Measurements from ENCODE around the gene TPPP3. TPM values are rescaled to one million over a fixed set of nuclear protein-coding genes. Genes with fewer than 3 reads are reported as not detected.

TPPP3 gene
- total RNA-seq, 4 donors from 2014 or later, result 3.0 to 26.2 (median 8.2) TPM

GRCh38 chr16:67399749-67400704, 6.7 kb upstream of the TPPP3 start:
- Histone ChIP-seq H3K4me1 (peaks cover 48 to 81% (median 57%) of the 10 kb centered on the region in 3 donors), H3K9me3 (no peaks in the 10 kb centered on the region), H3K36me3 (no peaks in the 10 kb centered on the region), H3K27ac (no peak overlapping the region), H3K27me3 (no peaks in the 10 kb centered on the region), H3K4me3 (no peak overlapping the region)
- intact Hi-C loops (cut with DNase I), result no loop called here
- DNase-seq, result no peak
- WGBS, 2 donors, result 65 to 77% methylated on average over 4 to 12 of the region's 19 CpGs
- TF ChIP-seq CTCF (IDR thresholded peaks at IDR 0.05) (no peak), POLR2A (IDR thresholded peaks at IDR 0.05) (no peak)

DNA sequence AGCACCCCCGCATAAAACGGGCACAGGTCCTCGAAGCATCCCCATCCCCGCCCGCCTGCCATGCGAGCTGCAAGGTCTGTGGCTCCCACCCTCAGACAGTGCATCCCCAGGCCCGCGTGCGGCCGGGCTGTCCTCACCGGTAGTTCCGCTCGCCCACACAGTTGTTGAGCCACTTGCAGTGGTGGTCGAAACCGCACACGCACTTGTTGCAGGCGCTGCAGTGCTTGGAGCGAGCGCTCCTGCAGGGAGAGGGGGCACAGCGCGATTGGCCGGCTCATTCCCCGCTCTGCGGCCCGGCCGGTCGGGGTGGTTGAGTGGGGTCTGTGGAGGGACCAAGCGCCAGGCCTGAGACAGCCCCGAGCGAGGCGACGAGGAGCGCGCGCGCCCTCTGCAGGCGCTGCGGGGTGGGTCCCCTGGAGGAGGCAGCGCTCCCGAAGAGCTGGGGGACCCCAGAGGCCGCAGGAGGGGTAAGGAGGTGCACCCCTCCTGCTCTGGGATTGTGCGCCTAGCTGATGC, 6.0 kb upstream of the TPPP3 start:
- no peaks in the 10 kb centered on the region for H3K9me3 ChIP-seq
- peak overlapping the region in 1 of 4 donors; percentile 32 for H3K4me3 ChIP-seq
- H3K4me1 ChIP-seq, result peaks cover 51 to 81% (median 55%) of the 10 kb centered on the region in 3 donors
- no peak for DNase-seq
- intact Hi-C loops (cut with DNase I), result no loop called here
- H3K27me3 ChIP-seq, result peaks cover 0 to 5% (median 0%) of the 10 kb centered on the region in 4 donors
- 33 to 73% methylated on average over 12 to 15 of the region's 42 CpGs for WGBS, 2 donors
- no peak for TF ChIP-seq POLR2A (IDR thresholded peaks at IDR 0.05)
- peak; percentile 22 to 63 (median 50) for TF ChIP-seq CTCF (IDR thresholded peaks at IDR 0.05)
- H3K27ac ChIP-seq, result no peak overlapping the region
- no peaks in the 10 kb centered on the region for H3K36me3 ChIP-seq

- DNase-seq, result no peak
- intact Hi-C loops (cut with DNase I), result no loop called here
- WGBS, 2 donors, result 93 to 94% methylated on average over 7 to 18 of the region's 19 CpGs
- H3K4me1 ChIP-seq, result peaks cover 51 to 81% (median 55%) of the 10 kb centered on the region in 3 donors
- no peaks in the 10 kb centered on the region for H3K9me3 ChIP-seq
- H3K27me3 ChIP-seq, result peaks cover 0 to 11% (median 0%) of the 10 kb centered on the region in 4 donors
- peak overlapping the region in 1 of 4 donors; percentile 82 for H3K27ac ChIP-seq
- no peaks in the 10 kb centered on the region for H3K36me3 ChIP-seq
- no peak overlapping the region for H3K4me3 ChIP-seq
- no peak for TF ChIP-seq POLR2A (IDR thresholded peaks at IDR 0.05)
- TF ChIP-seq CTCF (IDR thresholded peaks at IDR 0.05), result no peak
Measured at GRCh38 chr16:67398546-67399217, 5.4 kb upstream of the TPPP3 start.

- WGBS, 2 donors, result 32 to 68% methylated on average over 6 to 7 of the region's 22 CpGs
- DNase-seq, result no peak
- no peaks in the 10 kb centered on the region for H3K9me3 ChIP-seq
- peaks cover 54 to 81% (median 59%) of the 10 kb centered on the region in 3 donors for H3K4me1 ChIP-seq
- TF ChIP-seq CTCF (IDR thresholded peaks at IDR 0.05) (peak in 5 of 6 experiments; percentile 18 to 59 (median 29)), POLR2A (IDR thresholded peaks at IDR 0.05) (no peak)
- H3K27me3 ChIP-seq, result peaks cover 0 to 14% (median 0%) of the 10 kb centered on the region in 4 donors
- intact Hi-C loops (cut with DNase I), result no loop called here
- H3K36me3 ChIP-seq, result no peaks in the 10 kb centered on the region
- peak overlapping the region; percentile 50 to 82 (median 80) for H3K27ac ChIP-seq
- H3K4me3 ChIP-seq, result no peak overlapping the region
Measured at GRCh38 chr16:67397812-67398545, 4.7 kb upstream of the TPPP3 start.

All from esophagus squamous epithelium (tissue), 5 donors.